Lower leg skin (tissue), 4 donors: Measurements from ENCODE around the gene KIF18B. TPM values are rescaled to one million over a fixed set of nuclear protein-coding genes. Genes with fewer than 3 reads are reported as not detected.
A peak's percentile ranks its signal among the peaks of the same experiment; 100 is the strongest.

Source experiments
- DNase-seq, 2 donors: peaks; one replicate each; pipeline ENCODE4 v3.0.0-alpha.2; 2019; ENCODE audit warnings: low spot score in 2 of 2
- H3K4me3 ChIP-seq: fragments of 200-600 bp; sonication (generic); 2 replicates; pipeline ENCODE4 v1.5.1; 2017; ENCODE audit warnings: mild to moderate bottlenecking, low read depth; ENCODE audit not compliant: poor library complexity, severe bottlenecking
- CTCF ChIP-seq, 3 donors: fragments of 450-650 bp; IDR thresholded peaks; one replicate each; pipeline ENCODE4 v1.5.1; 2016; ENCODE audit warnings: antibody characterized with exemption in 3 of 3, mild to moderate bottlenecking in 3 of 3, moderate library complexity in 2 of 3
- POLR2A ChIP-seq, 2 donors: fragments of 450-650 bp; IDR thresholded peaks; one replicate each; pipeline ENCODE4 v1.6.1; 2016 to 2017; ENCODE audit warnings: antibody characterized with exemption in 2 of 2, mild to moderate bottlenecking in 1 of 2, moderate library complexity in 1 of 2
- WGBS, 2 donors: methylation state at CpG; one replicate each; pipeline ENCODE4 v1.1.5; 2018; 5-methylcytosine and 5-hydroxymethylcytosine counted together
- intact Hi-C: fragments of 100-400 bp; cut with DNase I; formaldehyde crosslinking; loops from one replicate; pipeline ENCODE4 v1.15.0; 2023; ENCODE audit warnings: low total_unique reads
- total RNA-seq, 4 donors: library from RNA; depleted of rRNA; stranded (reverse); fragments of >200 nt; gene quantifications; one replicate each; pipeline ENCODE4 v1.1.0, GENCODE V29; 2016

The KIF18B gene
- total RNA-seq, 4 donors from 2014 or later = 1.0 to 2.4 (median 1.5) TPM

GRCh38 chr17:44972953-44973352 lies 25.4 kb upstream of the KIF18B start:
- 94 to 96% methylated on average over 6 of the region's 6 CpGs for WGBS, 2 donors
- intact Hi-C loops = no loop called here
- no peak for DNase-seq
- no peak overlapping the region for H3K4me3 ChIP-seq
- TF ChIP-seq CTCF (IDR thresholded peaks at IDR 0.05) (no peak), POLR2A (IDR thresholded peaks at IDR 0.05) (no peak)

- no peak overlapping the region for H3K4me3 ChIP-seq
- TF ChIP-seq POLR2A (IDR thresholded peaks at IDR 0.05) (no peak), CTCF (IDR thresholded peaks at IDR 0.05) (no peak)
- WGBS, 2 donors = 57 to 68% methylated on average over 8 of the region's 8 CpGs
- intact Hi-C loops = no loop called here
- no peak for DNase-seq
These were observed 24.4 kb upstream of the KIF18B start for GRCh38 chr17:44971776-44972483.

- no peak for DNase-seq
- H3K4me3 ChIP-seq = no peak overlapping the region
- 2 to 3% methylated on average over 21 to 44 of the region's 55 CpGs for WGBS, 2 donors
- no peak for TF ChIP-seq POLR2A (IDR thresholded peaks at IDR 0.05)
- TF ChIP-seq CTCF (IDR thresholded peaks at IDR 0.05) = no peak
- intact Hi-C loops = no loop called here
These were observed 22.7 kb upstream of the KIF18B start for GRCh38 chr17:44970136-44970741.

GRCh38 chr17:44969144-44969780 lies 21.7 kb upstream of the KIF18B start:
- no peak for DNase-seq
- H3K4me3 ChIP-seq = no peak overlapping the region
- 66 to 72% methylated on average over 19 of the region's 19 CpGs for whole genome bisulfite sequencing, 2 donors
- intact Hi-C loops = no loop called here
- TF ChIP-seq CTCF (IDR thresholded peaks at IDR 0.05) (no peak), POLR2A (IDR thresholded peaks at IDR 0.05) (no peak)

GRCh38 chr17:44968225-44969143 lies 20.9 kb upstream of the KIF18B start, which contains the start of gene C1QL1:
TSS of gene C1QL1 (minus strand) at chr17:44968303. CDS start at chr17:44968048, 255 bp downstream.
- peak within 1 kb of the TSS; percentile 13 for H3K4me3 ChIP-seq
- WGBS, 2 donors = 7% methylated on average over 53 to 57 of the region's 81 CpGs
- no peak for TF ChIP-seq POLR2A (IDR thresholded peaks at IDR 0.05)
- no peak for TF ChIP-seq CTCF (IDR thresholded peaks at IDR 0.05)
- peak; percentile 78 to 97 for DNase-seq
- intact Hi-C loops = no loop called here
